AG04449 (cell line): ENCODE results near the gene PITX1.
"Not testable (repeated sequence)": the region's sequence is repeated elsewhere in the genome, so short reads cannot be mapped to it uniquely, and the experiment has no call there.

Source experiments
- CTCF ChIA-PET: fragments of 350-600 bp; formaldehyde crosslinking; extraction: SDS; loops from one replicate; lab custom pipeline; 2021; ENCODE audit warnings: antibody characterized with exemption; lab: Yijun Ruan, JAX
- POLR2A ChIA-PET: fragments of 400-600, 350-600 bp; formaldehyde crosslinking; extraction: SDS; loops from one replicate; lab custom pipeline; 2020; ENCODE audit warnings: antibody characterized with exemption, inconsistent platforms; lab: Yijun Ruan, JAX
- DNase-seq: peaks from one replicate; pipeline ENCODE4 v3.0.0-alpha.2; 2010; ENCODE audit warnings: low read depth, low spot score
- H3K4me3 ChIP-seq: 2 replicates; pipeline ENCODE4 v1.5.1; 2011; ENCODE audit warnings: low read depth, mild to moderate bottlenecking, control low read depth, low read length
- TF ChIP-seq, protein P1 (sequence below): IDR thresholded peaks from one replicate; pipeline ENCODE4 v1.5.1; 2011; ENCODE audit warnings: mild to moderate bottlenecking, moderate library complexity, low read length, control low read depth, inconsistent platforms; ENCODE audit not compliant: insufficient read depth; ENCODE audit errors: missing control alignments

PITX1 gene

DNA sequence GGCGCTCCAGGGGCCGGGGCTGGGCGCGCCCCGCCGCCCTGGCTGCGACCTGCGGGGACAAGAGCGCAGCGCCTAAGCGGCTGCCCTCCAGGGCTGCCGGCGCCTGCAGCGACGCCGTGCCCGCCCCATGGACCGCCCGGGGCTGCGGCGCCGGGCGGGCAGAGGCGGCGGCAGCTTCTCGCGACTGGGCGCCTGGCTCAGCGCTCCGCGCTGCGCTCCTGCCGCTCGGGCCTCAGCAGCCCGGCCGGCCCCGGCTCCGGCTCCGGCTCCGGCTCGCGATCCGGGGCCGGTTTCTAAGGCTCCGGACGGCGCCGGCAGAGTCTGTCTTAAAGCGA is at the start of gene PITX1:
PITX1 (minus strand) TSS at position 328 of the 335 bp plus-strand sequence. CDS start 347 bp downstream, outside the sequence.
- TF ChIP-seq, protein P1, sequence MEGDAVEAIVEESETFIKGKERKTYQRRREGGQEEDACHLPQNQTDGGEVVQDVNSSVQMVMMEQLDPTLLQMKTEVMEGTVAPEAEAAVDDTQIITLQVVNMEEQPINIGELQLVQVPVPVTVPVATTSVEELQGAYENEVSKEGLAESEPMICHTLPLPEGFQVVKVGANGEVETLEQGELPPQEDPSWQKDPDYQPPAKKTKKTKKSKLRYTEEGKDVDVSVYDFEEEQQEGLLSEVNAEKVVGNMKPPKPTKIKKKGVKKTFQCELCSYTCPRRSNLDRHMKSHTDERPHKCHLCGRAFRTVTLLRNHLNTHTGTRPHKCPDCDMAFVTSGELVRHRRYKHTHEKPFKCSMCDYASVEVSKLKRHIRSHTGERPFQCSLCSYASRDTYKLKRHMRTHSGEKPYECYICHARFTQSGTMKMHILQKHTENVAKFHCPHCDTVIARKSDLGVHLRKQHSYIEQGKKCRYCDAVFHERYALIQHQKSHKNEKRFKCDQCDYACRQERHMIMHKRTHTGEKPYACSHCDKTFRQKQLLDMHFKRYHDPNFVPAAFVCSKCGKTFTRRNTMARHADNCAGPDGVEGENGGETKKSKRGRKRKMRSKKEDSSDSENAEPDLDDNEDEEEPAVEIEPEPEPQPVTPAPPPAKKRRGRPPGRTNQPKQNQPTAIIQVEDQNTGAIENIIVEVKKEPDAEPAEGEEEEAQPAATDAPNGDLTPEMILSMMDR: no peak
- no peak for DNase-seq
- POLR2A ChIA-PET: interaction anchor here (0.9 to 1.5 kb wide), 2 partner anchors 188 to 353 kb away, joined by 3 read pairs; partner anchors contain the start of gene C5orf24
- H3K4me3 ChIP-seq: peak within 1 kb of the TSS; percentile 72
- CTCF ChIA-PET: interaction anchor here (0.9 to 3.5 kb wide), 3 partner anchors 154 to 294 kb away, joined by 3 to 10 read pairs (median 5); no protein-coding TSS in a partner anchor

DNA sequence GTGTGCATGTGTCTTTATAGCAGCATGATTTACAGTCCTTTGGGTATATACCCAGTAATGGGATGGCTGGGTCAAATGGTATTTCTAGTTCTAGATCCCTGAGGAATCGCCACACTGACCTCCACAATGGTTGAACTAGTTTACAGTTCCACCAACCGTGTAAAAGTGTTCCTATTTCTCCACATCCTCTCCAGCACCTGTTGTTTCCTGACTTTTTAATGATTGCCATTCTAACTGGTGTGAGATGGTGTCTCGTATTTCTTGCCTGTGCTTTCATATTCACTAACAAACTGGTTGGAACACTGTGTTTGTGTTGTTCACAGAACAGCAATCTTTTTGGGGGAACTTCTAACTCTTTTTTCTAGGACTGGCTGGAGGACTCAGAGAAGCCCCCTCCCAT is 49.3 kb upstream of the PITX1 start:
- H3K4me3 ChIP-seq, CTCF ChIA-PET, POLR2A ChIA-PET, DNase-seq: not testable (repeated sequence)

DNA sequence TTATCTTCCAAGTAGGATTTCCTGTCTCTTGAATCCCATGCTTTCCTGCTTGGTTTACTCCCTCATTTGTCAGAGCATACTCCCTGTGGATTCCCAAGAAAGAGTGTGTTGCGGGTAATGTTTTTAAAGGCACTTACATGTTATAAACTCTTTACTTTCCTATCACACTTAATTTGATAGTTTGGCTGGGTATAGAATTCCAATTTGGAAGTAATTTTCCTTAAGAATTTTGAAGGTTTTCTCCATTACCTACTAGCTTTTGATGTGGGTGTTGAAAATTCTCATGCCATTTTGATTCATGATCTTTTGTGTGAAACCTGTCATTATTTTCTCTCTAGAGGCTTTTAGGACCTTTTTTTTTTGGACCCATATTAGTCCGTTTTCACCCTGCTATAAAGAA is 47.2 kb upstream of the PITX1 start:
- no peak for DNase-seq
- TF ChIP-seq, protein P1: no peak
- ChIA-PET CTCF (no interaction called here), POLR2A (no interaction called here)
- H3K4me3 ChIP-seq: no peak overlapping the region

- TF ChIP-seq, protein P1: no peak
- CTCF ChIA-PET: no interaction called here
- POLR2A ChIA-PET: no interaction called here
- no peak for DNase-seq
- H3K4me3 ChIP-seq: no peak overlapping the region
These were observed 45.7 kb upstream of the PITX1 start for GRCh38 chr5:135079760-135080159.

DNA sequence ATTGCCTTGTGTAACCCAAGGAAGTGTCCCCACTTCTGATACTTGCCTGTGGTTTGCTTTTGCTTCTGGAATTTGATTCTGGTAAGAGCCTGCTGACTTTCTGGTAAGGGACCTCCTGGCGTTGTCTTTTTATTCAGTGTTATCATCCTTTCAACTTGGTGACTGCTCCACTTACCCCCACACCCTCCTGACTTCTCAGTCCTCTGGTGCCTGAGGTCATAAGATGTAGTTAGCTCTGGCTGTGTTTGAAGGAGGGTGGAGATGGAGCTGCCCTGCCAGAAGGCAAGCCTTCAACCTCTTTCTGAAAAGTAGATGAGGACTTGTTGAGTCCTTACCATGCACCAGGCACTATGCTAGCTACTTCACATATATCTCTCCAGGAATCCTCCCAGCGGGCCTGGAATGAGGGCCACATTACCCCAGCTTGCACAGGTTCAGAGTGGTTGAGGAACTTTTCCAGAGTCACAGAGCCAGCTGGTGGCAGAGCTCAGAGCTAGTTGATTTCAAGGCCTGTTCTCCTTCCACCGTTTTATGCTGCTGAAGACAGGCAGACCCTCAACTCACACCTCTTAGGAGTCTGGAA is 45.2 kb upstream of the PITX1 start:
- DNase-seq: no peak
- TF ChIP-seq, protein P1: no peak
- H3K4me3 ChIP-seq: no peak overlapping the region
- POLR2A ChIA-PET: no interaction called here
- CTCF ChIA-PET: no interaction called here

DNA sequence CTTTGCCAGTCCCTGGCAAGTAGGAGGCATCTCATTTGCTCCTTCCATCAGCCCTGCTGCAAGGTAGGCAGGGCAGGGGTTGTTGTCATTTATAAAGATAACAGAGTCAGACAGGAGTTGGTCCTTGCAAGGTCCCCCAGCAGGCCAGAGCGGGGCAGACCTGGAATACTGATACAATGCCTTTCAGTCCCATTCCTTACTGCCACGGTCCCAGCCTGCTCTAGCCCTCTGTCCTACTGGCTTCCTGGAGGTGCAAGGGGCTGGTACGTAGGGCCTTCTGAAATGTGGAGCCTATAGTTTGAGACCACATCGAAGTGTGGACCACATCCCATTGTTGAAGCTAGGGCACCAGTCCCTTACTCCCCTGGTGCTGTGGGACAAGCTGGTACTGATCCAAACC is 42.8 kb upstream of the PITX1 start:
- no peak overlapping the region for H3K4me3 ChIP-seq
- TF ChIP-seq, protein P1: no peak
- ChIA-PET CTCF (no interaction called here), POLR2A (interaction anchor here (0.6 kb wide), 1 partner anchor 64 kb away, joined by 3 read pairs; no protein-coding TSS in a partner anchor)
- DNase-seq: no peak

- TF ChIP-seq, protein P1: no peak
- POLR2A ChIA-PET: interaction anchor here (0.6 kb wide), 1 partner anchor 65 kb away, joined by 3 read pairs; no protein-coding TSS in a partner anchor
- DNase-seq: no peak
- no peak overlapping the region for H3K4me3 ChIP-seq
- CTCF ChIA-PET: no interaction called here
These were observed 42.0 kb upstream of the PITX1 start for GRCh38 chr5:135076051-135076491.
